HEK293 (cell line): ENCODE data around the gene MGLL.

Experiments
- ATF2 ChIP-seq: fragments of 450-650 bp; formaldehyde crosslinking; IDR thresholded peaks from 2 replicates; pipeline ENCODE4 v1.5.1; 2016; ENCODE audit warnings: missing biosample characterization, missing genetic modification characterization, low read depth
- CTCF ChIP-seq: fragments of 450-650 bp; formaldehyde crosslinking; IDR thresholded peaks from 2 replicates; pipeline ENCODE4 v1.5.1; 2016; ENCODE audit warnings: missing biosample characterization, missing genetic modification characterization
- ELK4 ChIP-seq: IDR thresholded peaks from 2 replicates; pipeline ENCODE4 v1.6.1; 2011; ENCODE audit warnings: mild to moderate bottlenecking, low read depth, low read length, borderline replicate concordance
- OVOL3 ChIP-seq: fragments of 450-650 bp; formaldehyde crosslinking; IDR thresholded peaks from 2 replicates; pipeline ENCODE4 v1.5.1; 2016; ENCODE audit warnings: missing biosample characterization, missing genetic modification characterization
- TCF7L2 ChIP-seq: IDR thresholded peaks from 2 replicates; pipeline ENCODE4 v1.6.1; 2011; ENCODE audit warnings: low read depth, mild to moderate bottlenecking, inconsistent platforms, low read length, moderate library complexity, borderline replicate concordance
- ZNF214 ChIP-seq: fragments of 450-650 bp; formaldehyde crosslinking; IDR thresholded peaks from 2 replicates; pipeline ENCODE4 v1.5.1; 2017; ENCODE audit warnings: missing biosample characterization, mild to moderate bottlenecking, missing genetic modification characterization, borderline replicate concordance
- ZNF248 ChIP-seq: fragments of 450-650 bp; formaldehyde crosslinking; IDR thresholded peaks from 2 replicates; pipeline ENCODE4 v1.5.1; 2017; ENCODE audit warnings: missing biosample characterization, missing genetic modification characterization
- ZNF639 ChIP-seq: fragments of 450-650 bp; formaldehyde crosslinking; IDR thresholded peaks from 2 replicates; pipeline ENCODE4 v1.5.1; 2016; ENCODE audit warnings: missing biosample characterization, missing genetic modification characterization

GRCh38 chr3:127786353-127787070 lies 35.8 kb downstream of the MGLL start:
- TF ChIP-seq ZNF639 (tag by site-specific recombination): no peak
- no peak for TF ChIP-seq CTCF (tag by site-specific recombination)
- TF ChIP-seq ELK4: no peak
- no peak for TF ChIP-seq ZNF248 (tag by site-specific recombination)
- TF ChIP-seq TCF7L2: no peak
- no peak for TF ChIP-seq OVOL3 (tag by site-specific recombination)
- TF ChIP-seq ZNF214 (tag by site-specific recombination): no peak
- no peak for TF ChIP-seq ATF2
